HEK293 (cell line): Measurements from ENCODE around the gene FSHR.

ENCODE experiments used
- ZNF549 ChIP-seq: fragments of 450-650 bp; IDR thresholded peaks from 2 replicates; pipeline ENCODE4 v1.5.1; 2018; ENCODE audit warnings: missing biosample characterization, missing genetic modification characterization, mild to moderate bottlenecking, inconsistent platforms, moderate library complexity
- ZSCAN30 ChIP-seq: fragments of 450-650 bp; IDR thresholded peaks from 2 replicates; pipeline ENCODE4 v1.5.1; 2018; ENCODE audit warnings: missing biosample characterization, mild to moderate bottlenecking, missing genetic modification characterization, moderate library complexity

- TF ChIP-seq ZSCAN30 (tag by site-specific recombination) (no peak), ZNF549 (tag by site-specific recombination) (no peak)
These were observed 189.1 kb downstream of the FSHR start for GRCh38 chr2:48965204-48965603.
